Stimulated activated CD4-positive, alpha-beta T cell treated with anti-CD3 and anti-CD28 coated beads, Interleukin-2, amount 100 ng/mL, for 48 hours (primary cell): ENCODE data around the gene FGD2.

Source experiments
- DNase-seq, 2 donors: peaks; one replicate each; pipeline ENCODE4 v3.0.0-alpha.2; 2020

Gene FGD2

GRCh38 chr6:37005061-37005810 is at the start of gene FGD2:
TSS of gene FGD2 (plus strand) at chr6:37005655. CDS start at chr6:37005818, 163 bp downstream.
- no peak for DNase-seq

- no peak for DNase-seq
Measured at GRCh38 chr6:36955671-36956445, 49.6 kb upstream of the FGD2 start.

- no peak for DNase-seq
Measured at GRCh38 chr6:36956446-36956820, 49.0 kb upstream of the FGD2 start.

GRCh38 chr6:36957773-36958271 is 47.6 kb upstream of the FGD2 start:
- no peak for DNase-seq

GRCh38 chr6:36958775-36959554 is 46.5 kb upstream of the FGD2 start:
- DNase-seq = no peak

- no peak for DNase-seq
Measured at GRCh38 chr6:36959555-36960250, 45.8 kb upstream of the FGD2 start.

- no peak for DNase-seq
Measured at GRCh38 chr6:36961441-36962435, 43.7 kb upstream of the FGD2 start.

- DNase-seq = peak; percentile 69 to 70
Measured at GRCh38 chr6:36962874-36963273, 42.6 kb upstream of the FGD2 start.

GRCh38 chr6:36963451-36964290 is 41.8 kb upstream of the FGD2 start:
- no peak for DNase-seq

- no peak for DNase-seq
Measured at GRCh38 chr6:36964349-36964748, 41.1 kb upstream of the FGD2 start.

- no peak for DNase-seq
Measured at GRCh38 chr6:36964908-36965307, 40.5 kb upstream of the FGD2 start.

- no peak for DNase-seq
Measured at GRCh38 chr6:36967301-36967700, 38.2 kb upstream of the FGD2 start.

GRCh38 chr6:36967757-36968156 is 37.7 kb upstream of the FGD2 start:
- DNase-seq = no peak

- no peak for DNase-seq
Measured at GRCh38 chr6:36968266-36968977, 37.0 kb upstream of the FGD2 start.

- DNase-seq = no peak
Measured at GRCh38 chr6:36969240-36969691, 36.2 kb upstream of the FGD2 start.

GRCh38 chr6:36969988-36970891 is 35.2 kb upstream of the FGD2 start:
- no peak for DNase-seq

- no peak for DNase-seq
Measured at GRCh38 chr6:36970892-36971842, 34.3 kb upstream of the FGD2 start.
